Activated CD8-positive, alpha-beta memory T cell treated with anti-CD3 and anti-CD28 coated beads, Interleukin-2, amount 50 U/mL, for 4 hours (primary cell): ENCODE results near the gene DYNC1I2.

Experiments
- DNase-seq: peaks from one replicate; pipeline ENCODE4 v3.0.0-alpha.2; 2020

DYNC1I2 gene

GRCh38 chr2:171787333-171788072, 100.2 kb downstream of the DYNC1I2 start:
- no peak for DNase-seq

- no peak for DNase-seq
Observed at GRCh38 chr2:171788316-171788993, 101.2 kb downstream of the DYNC1I2 start.

- no peak for DNase-seq
Observed at GRCh38 chr2:171789956-171790355, 102.7 kb downstream of the DYNC1I2 start.

GRCh38 chr2:171791361-171791760, 104.1 kb downstream of the DYNC1I2 start:
- no peak for DNase-seq

- no peak for DNase-seq
Observed at GRCh38 chr2:171792157-171792556, 104.9 kb downstream of the DYNC1I2 start.

- no peak for DNase-seq
Observed at GRCh38 chr2:171792886-171793580, 105.8 kb downstream of the DYNC1I2 start.

- no peak for DNase-seq
Observed at GRCh38 chr2:171793691-171794678, 106.7 kb downstream of the DYNC1I2 start.

GRCh38 chr2:171794918-171795317, 107.6 kb downstream of the DYNC1I2 start:
- no peak for DNase-seq
